ENCODE measurements around the gene SETD2. TPM values are rescaled to one million over a fixed set of nuclear protein-coding genes. Genes with fewer than 3 reads are reported as not detected.

The SETD2 gene
- polyA plus RNA-seq, 3 donors: 10.8 to 18.8 (median 15.4) TPM

GRCh38 chr3:46994801-46995731, 168.8 kb downstream of the SETD2 start:
- H3K27ac ChIP-seq (ENCODE audit: low read depth, low read length): no peak overlapping the region
- 94 to 97% (median 96%) methylated on average over 29 of the region's 29 CpGs for WGBS, 3 donors

GRCh38 chr3:46993986-46994385, 169.9 kb downstream of the SETD2 start:
- H3K27ac ChIP-seq (ENCODE audit: low read depth, low read length): no peak overlapping the region
- WGBS, 3 donors: 86 to 90% (median 88%) methylated on average over 7 of the region's 7 CpGs

- WGBS, 3 donors: 71 to 89% (median 87%) methylated on average over 2 of the region's 2 CpGs
- no peak overlapping the region for H3K27ac ChIP-seq (ENCODE audit: low read depth, low read length)
Measured at GRCh38 chr3:46993292-46993691, 170.6 kb downstream of the SETD2 start.

- WGBS, 3 donors: 87 to 91% (median 89%) methylated on average over 9 of the region's 9 CpGs
- no peak overlapping the region for H3K27ac ChIP-seq (ENCODE audit: low read depth, low read length)
Measured at GRCh38 chr3:46992231-46992630, 171.7 kb downstream of the SETD2 start.

GRCh38 chr3:46991406-46992165, 172.3 kb downstream of the SETD2 start:
- WGBS, 3 donors: 92 to 96% (median 96%) methylated on average over 15 to 16 of the region's 16 CpGs
- H3K27ac ChIP-seq (ENCODE audit: low read depth, low read length): no peak overlapping the region

GRCh38 chr3:46990573-46991374, 173.1 kb downstream of the SETD2 start:
- H3K27ac ChIP-seq (ENCODE audit: low read depth, low read length): no peak overlapping the region
- 64 to 77% (median 75%) methylated on average over 9 to 11 of the region's 11 CpGs for whole genome bisulfite sequencing, 3 donors

- no peak overlapping the region for H3K27ac ChIP-seq (ENCODE audit: low read depth, low read length)
- WGBS, 3 donors: 66 to 83% (median 73%) methylated on average over 16 to 17 of the region's 17 CpGs
Measured at GRCh38 chr3:46989146-46989810, 174.6 kb downstream of the SETD2 start.

- 79 to 90% (median 88%) methylated on average over 4 of the region's 4 CpGs for WGBS, 3 donors
- no peak overlapping the region for H3K27ac ChIP-seq (ENCODE audit: low read depth, low read length)
Measured at GRCh38 chr3:46988616-46989015, 175.3 kb downstream of the SETD2 start.

- 23 to 56% (median 31%) methylated on average over 10 to 16 of the region's 16 CpGs for whole genome bisulfite sequencing, 3 donors
- no peak overlapping the region for H3K27ac ChIP-seq (ENCODE audit: low read depth, low read length)
Measured at GRCh38 chr3:46987743-46988401, 176.0 kb downstream of the SETD2 start.

GRCh38 chr3:46987319-46987742, 176.6 kb downstream of the SETD2 start:
- WGBS, 3 donors: 54 to 78% (median 54%) methylated on average over 9 of the region's 9 CpGs

GRCh38 chr3:46986782-46987310, 177.1 kb downstream of the SETD2 start:
- 72 to 94% (median 80%) methylated on average over 3 of the region's 3 CpGs for WGBS, 3 donors
- no peak overlapping the region for H3K27ac ChIP-seq (ENCODE audit: low read depth, low read length)

More at GRCh38 chr3:46987319-46987742, 176.6 kb downstream of the SETD2 start:
- no peak overlapping the region for H3K27ac ChIP-seq (ENCODE audit: low read depth, low read length)

GRCh38 chr3:46986055-46986730, 177.7 kb downstream of the SETD2 start:
- H3K27ac ChIP-seq (ENCODE audit: low read depth, low read length): no peak overlapping the region
- WGBS, 3 donors: 87 to 96% (median 91%) methylated on average over 4 of the region's 4 CpGs

GRCh38 chr3:46985588-46985987, 178.3 kb downstream of the SETD2 start:
- H3K27ac ChIP-seq (ENCODE audit: low read depth, low read length): no peak overlapping the region
- 81 to 94% (median 89%) methylated on average over 4 to 5 of the region's 5 CpGs for WGBS, 3 donors

- 81 to 86% (median 81%) methylated on average over 11 of the region's 11 CpGs for WGBS, 3 donors
- H3K27ac ChIP-seq (ENCODE audit: low read depth, low read length): no peak overlapping the region
Measured at GRCh38 chr3:46984591-46985459, 179.1 kb downstream of the SETD2 start.

- WGBS, 3 donors: 85 to 93% (median 87%) methylated on average over 2 of the region's 2 CpGs
- H3K27ac ChIP-seq (ENCODE audit: low read depth, low read length): no peak overlapping the region
Measured at GRCh38 chr3:46982546-46982945, 181.4 kb downstream of the SETD2 start.

GRCh38 chr3:46981932-46982471, 181.9 kb downstream of the SETD2 start:
- no peak overlapping the region for H3K27ac ChIP-seq (ENCODE audit: low read depth, low read length)
- 24 to 56% (median 32%) methylated on average over 5 of the region's 5 CpGs for WGBS, 3 donors
